ENCODE measurements around the gene VAV2.
A peak's percentile ranks its signal among the peaks of the same experiment; 100 is the strongest.

The VAV2 gene

DNA sequence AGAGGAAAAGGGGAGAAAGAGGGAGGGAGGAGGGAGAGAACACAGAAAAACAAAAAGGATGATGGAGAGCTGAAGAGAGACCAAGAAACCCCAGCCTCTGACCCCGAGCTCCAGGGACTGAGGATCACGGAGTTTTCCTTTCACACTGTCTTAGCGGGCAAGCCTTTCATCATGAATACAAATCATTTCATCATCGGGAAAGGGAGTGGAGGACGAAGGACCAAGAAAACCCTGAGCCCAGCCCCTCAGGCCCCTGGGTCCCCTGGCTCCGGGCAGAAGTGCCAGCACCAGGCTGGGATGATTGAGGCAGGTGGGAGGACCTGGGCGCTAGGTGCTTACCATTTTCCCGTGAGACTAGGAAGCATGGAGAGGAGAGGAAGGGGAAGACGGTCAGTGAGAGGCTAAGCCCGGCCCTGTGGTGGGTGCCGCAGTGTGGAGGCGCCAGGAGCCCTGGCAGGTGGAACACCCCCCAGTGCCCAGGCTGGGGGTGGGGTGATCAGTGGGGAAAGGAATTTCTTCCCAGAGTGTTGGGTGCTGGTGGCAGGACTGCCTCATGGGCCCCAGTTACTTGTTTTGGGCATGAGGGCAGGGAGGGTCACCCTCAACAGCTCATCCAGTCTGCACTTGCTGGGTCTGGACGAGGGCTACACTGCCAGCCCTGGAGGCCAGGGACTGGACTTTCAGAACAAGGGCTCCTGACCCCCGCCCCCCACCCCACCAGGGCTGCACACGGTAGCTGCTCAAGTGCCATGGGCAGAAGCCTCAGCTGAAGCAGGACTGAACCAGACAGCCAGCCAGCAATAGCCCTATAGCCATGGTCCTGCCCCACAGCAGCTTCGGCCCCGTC is 205.0 kb downstream of the VAV2 start:
- no peak for DNase-seq (ENCODE audit: low spot score)
- in situ Hi-C loops (cut with MboI; ENCODE audit: low sequenced_read_pairs, unreplicated experiment) = loop anchor here (10.0 kb wide), 1 partner anchor 208 kb away; the partner anchor contains the start of gene VAV2

DNA sequence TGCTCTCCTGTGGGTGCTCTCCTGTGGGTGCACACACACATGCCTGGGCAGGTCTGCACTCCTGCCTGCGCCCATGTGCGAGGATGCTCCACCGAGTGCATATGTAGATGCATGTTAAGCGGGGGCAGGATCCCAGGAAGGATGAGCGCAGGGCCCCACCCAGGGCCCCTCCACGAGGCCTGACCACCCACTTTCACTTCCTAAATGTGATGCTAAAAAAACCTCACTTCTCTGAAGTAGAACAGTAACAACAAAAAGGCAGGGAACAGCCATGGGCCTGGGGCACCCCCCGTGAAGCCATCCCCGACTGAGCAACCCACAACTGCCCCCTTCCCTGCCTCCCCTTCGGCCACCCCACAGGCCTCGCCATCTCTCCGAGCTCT is 205.8 kb downstream of the VAV2 start:
- in situ Hi-C loops (cut with MboI; ENCODE audit: low sequenced_read_pairs, unreplicated experiment) = loop anchor here (10.0 kb wide), 1 partner anchor 208 kb away; the partner anchor contains the start of gene VAV2
- TF ChIP-seq, protein P1, sequence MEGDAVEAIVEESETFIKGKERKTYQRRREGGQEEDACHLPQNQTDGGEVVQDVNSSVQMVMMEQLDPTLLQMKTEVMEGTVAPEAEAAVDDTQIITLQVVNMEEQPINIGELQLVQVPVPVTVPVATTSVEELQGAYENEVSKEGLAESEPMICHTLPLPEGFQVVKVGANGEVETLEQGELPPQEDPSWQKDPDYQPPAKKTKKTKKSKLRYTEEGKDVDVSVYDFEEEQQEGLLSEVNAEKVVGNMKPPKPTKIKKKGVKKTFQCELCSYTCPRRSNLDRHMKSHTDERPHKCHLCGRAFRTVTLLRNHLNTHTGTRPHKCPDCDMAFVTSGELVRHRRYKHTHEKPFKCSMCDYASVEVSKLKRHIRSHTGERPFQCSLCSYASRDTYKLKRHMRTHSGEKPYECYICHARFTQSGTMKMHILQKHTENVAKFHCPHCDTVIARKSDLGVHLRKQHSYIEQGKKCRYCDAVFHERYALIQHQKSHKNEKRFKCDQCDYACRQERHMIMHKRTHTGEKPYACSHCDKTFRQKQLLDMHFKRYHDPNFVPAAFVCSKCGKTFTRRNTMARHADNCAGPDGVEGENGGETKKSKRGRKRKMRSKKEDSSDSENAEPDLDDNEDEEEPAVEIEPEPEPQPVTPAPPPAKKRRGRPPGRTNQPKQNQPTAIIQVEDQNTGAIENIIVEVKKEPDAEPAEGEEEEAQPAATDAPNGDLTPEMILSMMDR (IDR thresholded peaks at IDR 0.05; ENCODE audit: borderline replicate concordance, control extremely low read depth, extremely low read depth, insufficient read depth, missing control alignments) = no peak
- DNase-seq (ENCODE audit: low spot score) = peak; percentile 79

More for the DNA sequence above, 205.0 kb downstream of the VAV2 start:
- TF ChIP-seq, protein P1 (IDR thresholded peaks at IDR 0.05; ENCODE audit: borderline replicate concordance, control extremely low read depth, extremely low read depth, insufficient read depth, missing control alignments) = no peak

DNA sequence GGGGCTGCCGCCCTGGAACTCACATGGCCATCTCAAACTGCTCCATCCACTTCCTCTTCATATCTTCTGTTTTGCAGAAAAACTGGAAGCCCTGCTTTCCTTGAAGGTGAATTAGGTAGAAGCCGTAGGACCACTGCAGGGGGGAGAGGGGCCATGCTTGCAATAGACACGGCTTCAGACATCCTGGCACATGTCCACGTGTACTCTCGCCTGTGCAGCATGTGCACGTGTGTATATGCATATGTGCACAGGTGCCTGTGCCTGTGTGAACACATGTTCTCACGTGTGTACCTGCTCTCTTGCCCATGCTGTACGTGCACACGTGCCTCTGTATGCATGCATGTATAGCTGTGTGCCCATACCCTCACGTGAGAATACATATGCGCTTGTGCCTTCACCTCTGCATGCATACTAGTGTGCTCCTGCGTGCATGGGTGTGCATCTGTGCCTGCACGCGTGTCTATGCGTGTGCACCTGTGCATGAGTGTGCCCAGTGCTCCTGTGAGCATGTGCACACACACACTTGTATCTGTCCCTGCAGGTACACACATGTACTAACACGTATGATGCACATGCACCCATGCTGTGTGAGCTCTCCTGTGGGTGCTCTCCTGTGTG is 206.3 kb downstream of the VAV2 start:
- DNase-seq (ENCODE audit: low spot score) = no peak
- in situ Hi-C loops (cut with MboI; ENCODE audit: low sequenced_read_pairs, unreplicated experiment) = loop anchor here (10.0 kb wide), 1 partner anchor 209 kb away; the partner anchor contains the start of gene VAV2
- TF ChIP-seq, protein P1 (IDR thresholded peaks at IDR 0.05; ENCODE audit: borderline replicate concordance, control extremely low read depth, extremely low read depth, insufficient read depth, missing control alignments) = no peak

DNA sequence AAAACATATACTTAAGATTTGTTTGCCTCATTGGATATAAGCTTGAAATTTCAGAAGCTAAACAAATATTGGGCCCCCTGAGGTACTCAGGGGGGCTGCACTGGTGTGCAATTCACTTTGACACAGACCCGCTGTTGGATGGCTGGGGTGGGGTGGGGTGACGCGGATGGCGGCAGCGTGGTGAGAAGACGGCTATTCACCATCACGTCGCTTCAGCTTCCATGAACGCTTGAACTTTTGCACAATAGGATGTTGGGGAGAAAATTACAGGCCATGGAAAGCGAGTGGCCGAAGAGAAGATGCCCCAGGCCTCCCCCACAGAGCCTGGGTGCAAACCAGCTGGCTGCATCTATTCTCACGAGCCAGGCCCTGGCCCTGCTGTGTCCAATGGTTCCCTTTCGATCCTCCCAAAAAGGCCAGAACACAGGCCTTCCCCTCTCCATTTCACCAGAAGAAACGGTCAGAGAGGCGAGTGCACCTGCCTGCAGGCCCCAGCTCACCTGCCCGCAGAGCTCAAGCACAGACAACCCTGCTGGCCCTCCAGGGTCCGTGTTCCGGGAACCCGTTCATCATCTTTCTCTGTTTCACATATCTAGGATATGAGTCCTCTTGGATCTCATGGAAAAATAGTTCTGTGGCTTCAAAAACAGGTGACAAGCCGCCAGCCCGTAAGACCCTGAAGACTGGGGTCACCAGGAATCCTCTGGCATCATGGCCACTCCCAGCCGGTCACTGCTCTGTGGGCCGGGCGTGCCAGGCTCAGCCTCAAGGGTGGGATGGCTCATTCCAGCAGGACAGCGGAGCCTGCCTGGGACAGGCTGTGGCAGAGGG is 207.2 kb downstream of the VAV2 start:
- TF ChIP-seq, protein P1 (IDR thresholded peaks at IDR 0.05; ENCODE audit: borderline replicate concordance, control extremely low read depth, extremely low read depth, insufficient read depth, missing control alignments) = no peak
- no peak for DNase-seq (ENCODE audit: low spot score)
- in situ Hi-C loops (cut with MboI; ENCODE audit: low sequenced_read_pairs, unreplicated experiment) = loop anchor here (10.0 kb wide), 1 partner anchor 210 kb away; the partner anchor contains the start of gene VAV2

DNA sequence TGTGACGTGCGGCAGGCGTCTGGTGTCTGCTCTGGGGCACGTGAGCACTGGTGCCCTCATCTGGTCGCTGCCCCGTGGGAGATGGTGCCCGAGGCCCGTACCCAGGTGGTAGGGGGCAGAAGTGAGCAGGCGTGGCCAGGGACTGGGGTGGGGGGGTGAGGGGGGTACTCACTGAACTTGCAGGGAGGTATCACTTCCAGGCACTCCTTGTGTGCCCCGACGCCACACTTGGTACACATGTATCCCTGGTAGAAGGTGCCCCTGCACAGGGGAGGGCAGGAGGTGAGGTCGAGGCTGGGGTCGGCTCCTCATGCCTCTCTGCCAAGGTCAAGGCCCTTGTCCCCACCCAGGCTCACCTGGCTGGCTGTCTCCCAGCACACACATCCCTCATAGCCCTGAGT is 208.8 kb downstream of the VAV2 start:
- no peak for DNase-seq (ENCODE audit: low spot score)
- TF ChIP-seq, protein P1 (IDR thresholded peaks at IDR 0.05; ENCODE audit: borderline replicate concordance, control extremely low read depth, extremely low read depth, insufficient read depth, missing control alignments) = no peak
- in situ Hi-C loops (cut with MboI; ENCODE audit: low sequenced_read_pairs, unreplicated experiment) = loop anchor here (10.0 kb wide), 1 partner anchor 211 kb away; the partner anchor contains the start of gene VAV2

Measured in GM13976 (cell line).